Colon (tissue), 2 donors: ENCODE measurements around the gene RBM22.
"Not testable (repeated sequence)": the region's sequence is repeated elsewhere in the genome, so short reads cannot be mapped to it uniquely, and the experiment has no call there.

Experiments used
- FAIRE-seq: peaks from 2 replicates; lab custom pipeline; 2012; peaks lifted over from hg19 to GRCh38; lab: Jason Lieb, UNC
- donor health status: control.
- donor health status: control.

RBM22 gene

GRCh38 chr5:150700594-150701377 lies at the start of gene RBM22:
Gene RBM22, minus strand, starts transcription at chr5:150701062. Its CDS starts 77 bp downstream, at chr5:150700985.
- no peak for FAIRE-seq

DNA sequence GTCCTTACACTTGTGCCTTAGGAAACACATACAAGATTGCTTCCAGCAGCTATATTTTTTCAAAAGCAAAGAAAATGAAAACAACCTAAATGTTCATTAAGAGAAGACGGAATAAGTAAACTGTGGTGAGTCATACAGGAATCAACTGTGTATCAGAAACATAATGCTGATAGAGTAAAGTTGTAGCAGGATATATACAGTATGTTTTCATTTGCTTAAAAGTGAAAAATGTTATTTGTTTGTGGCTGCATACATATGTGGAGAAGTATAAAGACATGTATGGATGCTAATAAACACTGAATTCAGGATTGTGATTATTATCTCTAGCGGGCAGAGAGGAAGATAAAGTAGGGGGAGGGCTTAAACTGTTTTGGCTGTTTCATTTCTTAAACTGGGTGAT lies 49.6 kb upstream of the RBM22 start:
- no peak for FAIRE-seq

DNA sequence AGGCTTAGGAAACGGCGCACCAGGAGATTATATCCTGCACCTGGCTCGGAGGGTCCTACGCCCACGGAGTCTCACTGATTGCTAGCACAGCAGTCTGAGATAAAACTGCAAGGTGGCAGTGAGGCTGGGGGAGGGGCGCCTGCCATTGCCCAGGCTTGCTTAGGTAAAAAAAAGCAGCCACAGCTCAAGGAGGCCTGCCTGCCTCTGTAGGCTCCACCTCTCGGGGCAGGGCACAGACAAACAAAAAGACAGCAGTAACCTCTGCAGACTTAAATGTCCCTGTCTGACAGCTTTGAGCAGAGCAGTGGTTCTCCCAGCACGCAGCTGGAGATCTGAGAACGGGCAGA lies 42.3 kb upstream of the RBM22 start:
- not testable (repeated sequence) for FAIRE-seq

GRCh38 chr5:150742455-150743141 lies 41.7 kb upstream of the RBM22 start:
- not testable (repeated sequence) for FAIRE-seq

DNA sequence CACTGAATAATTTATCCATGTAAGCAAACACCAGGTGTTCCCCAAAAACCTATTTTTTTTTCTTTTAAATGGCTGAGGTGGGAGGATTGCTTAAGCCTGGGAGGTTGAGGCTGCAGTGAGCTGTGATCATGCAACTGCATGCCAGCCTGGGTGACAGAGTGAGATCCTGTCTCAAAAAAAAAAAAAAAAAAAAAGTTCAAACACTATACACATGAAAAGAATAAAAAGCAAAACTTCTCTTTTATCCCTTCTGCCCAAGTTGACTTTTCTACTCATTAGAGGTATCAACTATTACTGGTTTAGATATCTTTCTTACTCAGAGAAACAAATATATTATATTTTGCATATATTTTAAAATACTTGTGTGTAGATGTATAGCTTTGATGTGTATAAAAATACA lies 40.1 kb upstream of the RBM22 start:
- no peak for FAIRE-seq

- FAIRE-seq: no peak
Measured at GRCh38 chr5:150738862-150739261, 38.0 kb upstream of the RBM22 start.

- FAIRE-seq: no peak
Measured at GRCh38 chr5:150734579-150735384, 33.9 kb upstream of the RBM22 start.

GRCh38 chr5:150731669-150732242 lies 30.9 kb upstream of the RBM22 start:
- FAIRE-seq: no peak

GRCh38 chr5:150729859-150730258 lies 29.0 kb upstream of the RBM22 start:
- no peak for FAIRE-seq

- no peak for FAIRE-seq
Measured at GRCh38 chr5:150723845-150724244, 23.0 kb upstream of the RBM22 start.

DNA sequence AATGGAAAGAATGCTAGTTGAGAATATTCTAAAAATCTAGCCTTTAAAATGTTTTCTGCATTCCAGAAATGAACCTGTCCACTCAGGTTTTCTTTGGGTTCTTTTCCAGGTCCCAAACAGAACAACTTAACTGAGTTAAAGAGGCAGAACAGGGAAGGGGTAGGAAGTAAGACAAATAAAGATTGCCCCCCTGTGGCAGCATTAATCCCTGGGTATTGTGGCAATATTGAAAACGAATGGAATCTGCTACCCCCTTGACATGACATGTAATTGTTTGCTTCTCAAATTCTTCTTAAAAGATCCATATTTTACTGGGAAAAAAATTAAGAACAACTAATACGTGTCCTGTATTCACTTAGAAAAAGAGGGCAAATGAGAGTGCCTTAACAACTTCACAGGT lies 9.3 kb upstream of the RBM22 start:
- no peak for FAIRE-seq

- no peak for FAIRE-seq
Measured at GRCh38 chr5:150706776-150707390, 6.0 kb upstream of the RBM22 start.

DNA sequence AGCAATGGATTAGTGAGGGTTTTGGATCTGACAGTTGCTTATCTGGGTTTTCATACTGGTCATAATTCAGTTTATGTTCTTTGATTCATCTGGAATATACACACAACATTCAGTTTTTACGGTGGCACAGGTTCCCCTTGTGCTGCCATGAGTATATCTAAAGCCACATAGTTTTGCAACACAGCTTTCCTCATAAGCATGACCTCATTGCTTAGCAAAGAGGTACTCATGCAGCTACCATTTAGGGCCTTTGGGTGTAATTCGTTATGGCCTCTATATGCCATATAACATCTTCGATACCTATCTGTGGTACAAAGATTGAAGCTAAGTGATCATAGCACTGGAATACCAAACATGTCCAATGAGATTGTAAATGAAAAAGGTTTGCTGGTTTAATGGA lies 2.9 kb upstream of the RBM22 start:
- FAIRE-seq: no peak

GRCh38 chr5:150700246-150700593 lies 642 bp downstream of the RBM22 start:
- no peak for FAIRE-seq

DNA sequence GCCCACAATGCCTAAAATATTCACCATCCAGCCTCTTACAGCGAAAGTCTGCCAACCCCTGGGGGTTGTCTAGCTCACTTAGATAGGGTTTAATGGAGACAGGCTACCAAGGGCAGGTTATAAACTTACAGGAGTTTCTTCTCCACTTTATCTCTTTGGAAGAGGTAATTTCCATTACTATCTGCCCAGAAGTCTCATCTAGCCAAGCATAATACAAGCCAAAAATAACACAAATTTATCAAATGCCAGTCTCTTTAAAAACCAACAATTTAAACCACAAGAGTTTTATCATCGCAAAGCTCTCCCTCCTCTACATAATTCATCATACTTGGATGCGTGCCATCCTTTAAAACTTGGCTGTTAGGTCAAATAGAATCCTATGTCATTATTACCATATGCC lies 6.2 kb downstream of the RBM22 start:
- FAIRE-seq: no peak

DNA sequence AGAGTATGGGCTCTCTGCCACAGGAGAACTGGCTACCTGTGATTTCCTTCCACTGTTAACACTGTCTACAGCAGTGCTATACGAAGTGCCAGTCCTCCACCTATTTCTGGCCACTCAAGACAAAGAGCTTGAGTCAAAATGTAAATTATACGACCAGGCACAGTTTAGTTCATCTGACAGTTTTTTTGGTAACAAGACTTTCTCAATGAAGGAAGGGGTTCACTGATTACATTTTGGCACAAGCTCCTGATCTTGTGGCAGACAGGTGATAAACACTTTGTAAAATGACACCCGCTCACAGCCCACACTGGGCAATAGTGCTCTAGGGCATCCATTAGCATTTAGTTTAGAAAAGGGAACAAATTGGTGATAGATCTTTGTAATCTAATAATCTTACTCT lies 8.6 kb downstream of the RBM22 start:
- no peak for FAIRE-seq

- no peak for FAIRE-seq
Measured at GRCh38 chr5:150690760-150691159, 10.1 kb downstream of the RBM22 start.

DNA sequence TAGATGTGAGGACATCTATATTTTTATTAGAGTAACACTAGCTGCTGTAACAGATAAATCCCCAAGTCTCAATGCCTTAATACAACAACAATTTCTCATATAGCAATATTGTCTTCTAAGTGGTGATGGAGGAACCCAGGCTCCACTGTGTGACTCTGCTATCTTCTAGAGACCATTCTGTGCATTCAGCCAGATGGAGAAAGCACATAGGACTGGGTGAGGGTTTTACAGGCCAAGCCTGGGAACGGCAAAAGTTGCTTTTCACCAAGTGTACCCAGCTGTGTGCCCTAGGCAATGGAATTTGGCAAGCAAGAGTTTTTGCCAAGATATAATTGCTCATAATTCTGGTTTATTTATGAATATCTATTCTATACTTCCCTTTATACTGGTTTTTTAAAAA lies 11.7 kb downstream of the RBM22 start:
- no peak for FAIRE-seq

GRCh38 chr5:150676578-150676977 lies 24.3 kb downstream of the RBM22 start:
- FAIRE-seq: no peak

- no peak for FAIRE-seq
Measured at GRCh38 chr5:150675069-150675468, 25.8 kb downstream of the RBM22 start.

DNA sequence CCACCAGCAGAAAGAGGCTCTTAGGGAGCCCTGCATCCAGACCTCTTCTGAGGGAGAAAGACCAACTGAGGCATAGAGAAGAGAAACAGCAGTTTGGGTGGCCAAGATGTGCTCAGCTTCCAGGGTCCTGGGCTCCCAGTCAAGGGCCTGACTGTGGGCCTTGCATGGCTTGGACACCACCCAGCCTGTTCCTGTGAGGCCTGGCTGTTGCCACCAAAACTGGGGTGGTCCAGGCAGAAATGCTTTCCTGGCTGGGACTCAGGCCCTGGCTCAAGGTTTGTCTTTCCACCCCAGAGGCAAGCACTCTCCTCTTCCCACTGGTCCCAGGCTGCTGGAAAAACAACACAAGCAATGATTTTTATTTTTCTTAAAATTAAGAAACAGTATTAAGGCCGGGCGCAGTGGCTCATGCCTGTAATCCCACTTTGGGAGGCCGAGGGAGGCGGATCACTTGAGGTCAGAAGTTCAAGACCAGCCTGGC lies 26.5 kb downstream of the RBM22 start:
- FAIRE-seq: no peak

- FAIRE-seq: no peak
Measured at GRCh38 chr5:150672884-150673275, 28.0 kb downstream of the RBM22 start.
